GM19099 (cell line): Measurements from ENCODE around the gene PAGR1.

Experiments used
- POLR2A ChIP-seq: IDR thresholded peaks from 3 replicates; pipeline ENCODE4 v1.6.1; 2011; ENCODE audit warnings: low read depth; ENCODE audit not compliant: insufficient read length; ENCODE audit errors: extremely low read depth

PAGR1 gene

GRCh38 chr16:29809850-29810698 is 5.9 kb upstream of the PAGR1 start:
- TF ChIP-seq POLR2A, result no peak

GRCh38 chr16:29810699-29811169 is 5.2 kb upstream of the PAGR1 start:
- TF ChIP-seq POLR2A, result no peak

DNA sequence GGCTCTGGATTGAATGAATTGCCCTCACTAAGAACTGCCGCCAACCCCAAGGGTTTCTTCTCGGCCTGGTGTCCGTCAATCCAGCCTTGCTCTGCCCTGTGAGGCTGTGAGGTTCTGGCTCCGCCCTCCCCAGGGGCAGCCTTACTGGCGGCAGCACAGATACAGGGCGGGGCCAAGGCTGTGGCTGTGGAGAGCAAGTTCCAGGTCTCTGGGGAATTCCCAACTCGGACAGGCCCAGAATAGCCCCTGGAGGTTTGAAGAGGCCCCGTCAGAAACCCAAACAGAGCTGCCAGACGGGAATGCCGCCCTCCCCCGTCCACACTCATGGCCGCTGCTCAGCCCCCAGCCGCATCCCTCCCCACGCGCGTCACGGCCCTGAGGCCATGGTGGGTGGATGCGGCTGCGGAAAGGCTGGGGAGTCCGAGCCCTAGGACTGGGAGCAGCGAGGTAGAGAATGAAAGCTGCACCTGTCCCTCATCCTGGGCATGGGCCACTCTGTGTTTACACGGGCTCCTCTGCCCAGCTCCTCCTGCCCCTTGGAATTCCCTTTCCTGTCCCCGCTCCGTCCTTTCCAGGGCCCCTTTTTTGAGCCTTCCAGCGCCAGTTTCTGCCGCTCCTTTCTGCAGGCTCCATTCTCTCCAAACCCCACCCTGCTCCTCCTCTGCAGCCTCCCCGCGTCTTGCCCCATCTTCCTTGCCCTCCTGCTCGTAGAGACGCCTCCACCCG is 4.6 kb upstream of the PAGR1 start:
- TF ChIP-seq POLR2A, result peak; percentile 12

DNA sequence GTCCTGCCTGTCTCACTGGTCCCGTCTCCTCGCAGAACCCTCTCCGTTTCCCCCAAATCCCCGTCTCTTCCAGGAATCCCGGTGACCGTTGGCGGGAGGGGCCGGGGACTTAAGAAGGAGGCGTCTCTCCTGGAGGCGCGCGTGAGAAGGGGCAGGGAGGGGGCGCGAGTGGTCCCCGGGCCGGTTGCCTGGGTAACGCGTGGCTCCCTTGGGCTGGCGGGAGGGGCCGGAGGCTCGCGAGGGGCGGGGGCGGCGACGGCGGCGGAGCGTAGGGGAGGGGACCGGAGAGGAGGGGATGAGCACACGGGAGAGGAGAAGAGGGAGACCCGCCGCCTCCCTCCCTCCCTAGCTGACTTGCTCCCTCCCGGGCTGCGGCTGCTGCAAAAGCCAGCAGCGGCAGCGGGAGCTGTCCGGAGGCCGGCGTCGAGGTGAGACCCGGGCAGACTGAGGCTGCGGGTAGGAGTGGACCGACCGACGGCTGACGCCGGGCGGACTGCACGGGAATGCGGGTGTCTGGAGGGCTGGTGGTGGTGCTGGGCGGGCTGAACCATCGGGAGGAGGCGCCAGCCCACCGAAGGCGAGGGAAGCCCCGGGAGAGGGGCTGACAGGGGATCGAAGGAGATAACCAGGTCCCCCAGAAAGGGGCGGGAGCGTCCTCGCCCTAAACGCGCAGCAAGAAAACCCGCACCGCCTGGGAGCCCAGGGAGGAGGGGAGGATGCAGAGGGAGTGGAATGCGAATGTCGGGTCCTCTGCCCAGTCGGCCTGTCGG is 3.9 kb upstream of the PAGR1 start, which contains the start of gene PRRT2:
Gene PRRT2 (plus strand): TSS at position 298 of the 770 bp plus-strand sequence. CDS start 862 bp downstream, outside the sequence.
- no peak for TF ChIP-seq POLR2A

DNA sequence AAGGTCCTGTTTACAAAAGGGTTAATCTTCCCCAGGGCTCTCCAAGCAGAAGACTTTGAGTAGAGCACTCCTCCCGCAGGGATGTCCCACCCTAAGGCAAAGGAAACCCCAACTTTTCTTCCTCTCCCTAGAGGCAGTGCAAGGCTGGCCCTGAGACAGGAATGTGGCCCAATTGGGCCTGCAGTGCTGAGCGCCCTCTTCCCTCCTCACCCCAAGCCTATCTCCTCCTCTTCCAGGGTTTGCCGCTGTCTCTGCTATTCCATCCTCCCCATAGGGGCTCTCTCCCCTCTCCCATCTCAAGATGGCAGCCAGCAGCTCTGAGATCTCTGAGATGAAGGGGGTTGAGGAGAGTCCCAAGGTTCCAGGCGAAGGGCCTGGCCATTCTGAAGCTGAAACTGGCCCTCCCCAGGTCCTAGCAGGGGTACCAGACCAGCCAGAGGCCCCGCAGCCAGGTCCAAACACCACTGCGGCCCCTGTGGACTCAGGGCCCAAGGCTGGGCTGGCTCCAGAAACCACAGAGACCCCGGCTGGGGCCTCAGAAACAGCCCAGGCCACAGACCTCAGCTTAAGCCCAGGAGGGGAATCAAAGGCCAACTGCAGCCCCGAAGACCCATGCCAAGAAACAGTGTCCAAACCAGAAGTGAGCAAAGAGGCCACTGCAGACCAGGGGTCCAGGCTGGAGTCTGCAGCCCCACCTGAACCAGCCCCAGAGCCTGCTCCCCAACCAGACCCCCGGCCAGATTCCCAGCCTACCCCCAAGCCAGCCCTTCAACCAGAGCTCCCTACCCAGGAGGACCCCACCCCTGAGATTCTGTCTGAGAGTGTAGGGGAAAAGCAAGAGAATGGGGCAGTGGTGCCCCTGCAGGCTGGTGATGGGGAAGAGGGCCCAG is 3.0 kb upstream of the PAGR1 start:
- no peak for TF ChIP-seq POLR2A

GRCh38 chr16:29813644-29814562 is 2.0 kb upstream of the PAGR1 start:
- no peak for TF ChIP-seq POLR2A

DNA sequence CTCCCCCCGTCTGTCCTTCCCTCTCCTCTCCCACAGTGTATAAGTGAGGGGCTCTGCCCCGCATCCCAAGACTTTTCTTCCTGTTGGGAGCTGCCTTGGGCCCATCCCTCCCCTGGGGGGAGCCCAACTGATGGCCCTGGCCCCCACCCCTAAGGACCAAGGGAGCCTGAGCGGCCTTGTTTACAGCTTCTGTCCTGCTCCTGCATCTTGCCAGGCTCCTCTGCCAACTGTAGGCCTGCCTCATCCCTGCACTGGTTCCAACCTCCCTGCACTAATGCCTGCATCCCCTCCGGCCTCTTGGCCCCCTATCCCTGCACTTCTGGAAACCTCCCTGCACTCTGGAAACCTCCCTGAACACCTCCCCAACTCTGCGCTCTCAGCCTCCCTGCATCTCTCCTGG is 1.4 kb upstream of the PAGR1 start:
- TF ChIP-seq POLR2A, result no peak

- no peak for TF ChIP-seq POLR2A
Observed at GRCh38 chr16:29815032-29815721, 775 bp upstream of the PAGR1 start.

DNA sequence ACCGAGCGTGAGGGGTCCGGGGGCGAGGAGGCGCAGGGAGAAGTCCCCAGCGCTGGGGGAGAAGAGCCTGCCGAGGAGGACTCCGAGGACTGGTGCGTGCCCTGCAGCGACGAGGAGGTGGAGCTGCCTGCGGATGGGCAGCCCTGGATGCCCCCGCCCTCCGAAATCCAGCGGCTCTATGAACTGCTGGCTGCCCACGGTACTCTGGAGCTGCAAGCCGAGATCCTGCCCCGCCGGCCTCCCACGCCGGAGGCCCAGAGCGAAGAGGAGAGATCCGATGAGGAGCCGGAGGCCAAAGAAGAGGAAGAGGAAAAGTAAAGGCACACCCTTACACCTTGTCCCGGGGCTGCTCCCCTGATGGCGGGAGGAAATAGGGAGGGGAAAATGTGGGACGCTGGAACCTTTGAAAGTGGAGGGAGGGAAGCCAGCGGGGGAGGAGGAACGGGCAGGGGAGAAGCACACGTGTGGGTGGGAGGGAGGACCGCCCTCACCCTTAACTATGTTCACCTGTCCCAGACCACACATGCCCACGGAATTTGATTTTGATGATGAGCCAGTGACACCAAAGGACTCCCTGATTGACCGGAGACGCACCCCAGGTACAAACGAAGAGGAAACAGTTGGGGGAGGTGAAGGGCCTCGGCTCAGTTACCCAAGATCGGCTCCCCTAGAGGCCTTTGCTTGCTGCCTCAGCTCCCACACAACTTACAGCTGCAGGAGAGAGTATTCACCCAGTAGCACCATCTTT is 916 bp downstream of the PAGR1 start:
- TF ChIP-seq POLR2A, result no peak

- no peak for TF ChIP-seq POLR2A
Observed at GRCh38 chr16:29818082-29818481, 2.1 kb downstream of the PAGR1 start.

DNA sequence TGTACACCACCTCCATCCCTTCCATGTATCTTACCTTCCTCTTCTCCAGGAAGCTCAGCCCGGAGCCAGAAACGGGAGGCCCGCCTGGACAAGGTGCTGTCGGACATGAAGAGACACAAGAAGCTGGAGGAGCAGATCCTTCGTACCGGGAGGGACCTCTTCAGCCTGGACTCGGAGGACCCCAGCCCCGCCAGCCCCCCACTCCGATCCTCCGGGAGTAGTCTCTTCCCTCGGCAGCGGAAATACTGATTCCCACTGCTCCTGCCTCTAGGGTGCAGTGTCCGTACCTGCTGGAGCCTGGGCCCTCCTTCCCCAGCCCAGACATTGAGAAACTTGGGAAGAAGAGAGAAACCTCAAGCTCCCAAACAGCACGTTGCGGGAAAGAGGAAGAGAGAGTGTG is 3.6 kb downstream of the PAGR1 start:
- no peak for TF ChIP-seq POLR2A

GRCh38 chr16:29820271-29820701 is 4.3 kb downstream of the PAGR1 start, which contains the start of gene MVP:
TSS of gene MVP (plus strand) at chr16:29820462. CDS start at chr16:29830550, 10,088 bp downstream.
- TF ChIP-seq POLR2A, result peak; percentile 64
